HepG2 (cell line): ENCODE results near the gene CPNE5. TPM values are rescaled to one million over a fixed set of nuclear protein-coding genes. Genes with fewer than 3 reads are reported as not detected.

Experiments
- CREB3 ChIP-seq: sonication (generic); formaldehyde crosslinking; IDR thresholded peaks from 2 replicates; pipeline ENCODE4 v1.5.0; 2020; ENCODE audit warnings: missing genetic modification reagents
- HMGXB3 ChIP-seq: sonication (generic); formaldehyde crosslinking; IDR thresholded peaks from 2 replicates; pipeline ENCODE4 v1.4.0; 2020; ENCODE audit warnings: missing genetic modification reagents, borderline replicate concordance
- HNRNPH1 ChIP-seq: fragments of 200-400 bp; formaldehyde crosslinking; optimal IDR thresholded peaks from 2 replicates; pipeline ENCODE3; 2017; ENCODE audit warnings: mild to moderate bottlenecking, low read depth, low read length
- MTF1 ChIP-seq: sonication (generic); formaldehyde crosslinking; IDR thresholded peaks from 2 replicates; pipeline ENCODE4 v1.5.0; 2020; ENCODE audit warnings: missing genetic modification reagents
- NR3C1 ChIP-seq: sonication (generic); formaldehyde crosslinking; IDR thresholded peaks from 2 replicates; pipeline ENCODE4 v1.4.0; 2020; ENCODE audit warnings: missing genetic modification reagents
- PCBP1 ChIP-seq: fragments of 200-400 bp; formaldehyde crosslinking; IDR thresholded peaks from 2 replicates; pipeline ENCODE4 v1.6.1; 2017; ENCODE audit warnings: mild to moderate bottlenecking, low read depth, low read length, borderline replicate concordance
- RELA ChIP-seq: sonication (generic); formaldehyde crosslinking; IDR thresholded peaks from 2 replicates; pipeline ENCODE4 v1.4.0; 2020; ENCODE audit warnings: missing genetic modification reagents
- SPEN ChIP-seq: sonication (generic); formaldehyde crosslinking; IDR thresholded peaks from 2 replicates; pipeline ENCODE4 v1.5.1; 2020; ENCODE audit warnings: low read depth, mild to moderate bottlenecking, missing genetic modification reagents
- ZBTB38 ChIP-seq: sonication (generic); formaldehyde crosslinking; IDR thresholded peaks from 2 replicates; pipeline ENCODE4 v1.5.1; 2020; ENCODE audit warnings: mild to moderate bottlenecking, missing genetic modification reagents
- ZFP1 ChIP-seq: IDR thresholded peaks from 2 replicates; pipeline ENCODE4 v1.6.1; 2016
- ZNF143 ChIP-seq: sonication (generic); formaldehyde crosslinking; IDR thresholded peaks from 2 replicates; pipeline ENCODE4 v1.4.0; 2020; ENCODE audit warnings: missing genetic modification reagents
- ZNF333 ChIP-seq: sonication (generic); formaldehyde crosslinking; IDR thresholded peaks from 2 replicates; pipeline ENCODE4 v1.4.0; 2020; ENCODE audit warnings: mild to moderate bottlenecking, missing genetic modification reagents, borderline replicate concordance
- ZNF724P ChIP-seq: sonication (generic); formaldehyde crosslinking; IDR thresholded peaks from 2 replicates; pipeline ENCODE4 v1.8.0; 2022; ENCODE audit warnings: missing genetic modification reagents, borderline replicate concordance
- ZNF816 ChIP-seq: sonication (generic); formaldehyde crosslinking; IDR thresholded peaks from 2 replicates; pipeline ENCODE4 v1.8.0; 2022; ENCODE audit warnings: missing genetic modification reagents, mild to moderate bottlenecking, borderline replicate concordance
- polyA plus RNA-seq, 8 experiments: library from polyadenylated mRNA; depleted of rRNA in 3 of 8; stranded (reverse) in 7 of 8; unstranded in 1 of 8; fragments of >200 nt; fragmentation: Illumina TruSeq in 4 of 8; extraction: Trizol in 4 of 8; gene quantifications; 2 replicates each; pipeline versions ENCODE4 v1.2.1 to v1.2.3, GENCODE V29; 2011 to 2016; ENCODE audit warnings: low read depth in 4 of 8, missing spikeins in 1 of 8, mixed read lengths in 1 of 8; ENCODE audit not compliant: insufficient read depth in 1 of 8
- total RNA-seq, 5 experiments: library from RNA; depleted of rRNA; stranded (reverse); fragments of >200 nt; fragmentation: Illumina TruSeq; extraction: Trizol; gene quantifications; 2 replicates each; pipeline ENCODE4 v1.2.3, GENCODE V29; 2016; ENCODE audit warnings: low read depth in 1 of 5
- TF ChIP-seq, protein P1 (sequence below): sonication (generic); formaldehyde crosslinking; IDR thresholded peaks from 2 replicates; pipeline ENCODE4 v1.4.0; 2020; ENCODE audit warnings: missing genetic modification reagents, mild to moderate bottlenecking, borderline replicate concordance
- TF ChIP-seq, protein P2 (sequence below): IDR thresholded peaks from 2 replicates; pipeline ENCODE4 v1.6.1; 2012; ENCODE audit warnings: low read length, improper control_type of control experiment

Gene CPNE5
- total and polyA plus RNA-seq, 2 of the 13 experiments (the other 11 are each of a cell fraction or from before 2014, with no cell fraction given) = 0.16 TPM; not detected in 1

GRCh38 chr6:36885461-36886401 lies 46.5 kb upstream of the CPNE5 start, which contains the start of gene C6orf89 (continued):
- TF ChIP-seq HNRNPH1 (peak; percentile 54), RELA (CRISPR knock-in tag) (no peak; the same call in 1 of the 2 replicates), ZBTB38 (peak; percentile 85; the same call in 1 of the 2 replicates), ZNF143 (CRISPR knock-in tag) (peak; percentile 68; the same call in 1 of the 2 replicates), NR3C1 (CRISPR knock-in tag) (no peak), ZFP1 (CRISPR knock-in tag) (0 out of 2 replicates have a peak, but pooled peaks have one; percentile 74), CREB3 (no peak), PCBP1 (peak; percentile 81; the same call in 1 of the 2 replicates), MTF1 (0 out of 2 replicates have a peak, but pooled peaks have one; percentile 18), SPEN (CRISPR knock-in tag) (peak; percentile 99), ZNF816 (CRISPR knock-in tag) (peak; percentile 98; the same call in 1 of the 2 replicates), ZNF724P (CRISPR knock-in tag) (peak; percentile 98), ZNF333 (CRISPR knock-in tag) (peak; percentile 27; the same call in 1 of the 2 replicates), HMGXB3 (CRISPR knock-in tag) (peak; percentile 84; the same call in 1 of the 2 replicates)
- TF ChIP-seq, protein P1, sequence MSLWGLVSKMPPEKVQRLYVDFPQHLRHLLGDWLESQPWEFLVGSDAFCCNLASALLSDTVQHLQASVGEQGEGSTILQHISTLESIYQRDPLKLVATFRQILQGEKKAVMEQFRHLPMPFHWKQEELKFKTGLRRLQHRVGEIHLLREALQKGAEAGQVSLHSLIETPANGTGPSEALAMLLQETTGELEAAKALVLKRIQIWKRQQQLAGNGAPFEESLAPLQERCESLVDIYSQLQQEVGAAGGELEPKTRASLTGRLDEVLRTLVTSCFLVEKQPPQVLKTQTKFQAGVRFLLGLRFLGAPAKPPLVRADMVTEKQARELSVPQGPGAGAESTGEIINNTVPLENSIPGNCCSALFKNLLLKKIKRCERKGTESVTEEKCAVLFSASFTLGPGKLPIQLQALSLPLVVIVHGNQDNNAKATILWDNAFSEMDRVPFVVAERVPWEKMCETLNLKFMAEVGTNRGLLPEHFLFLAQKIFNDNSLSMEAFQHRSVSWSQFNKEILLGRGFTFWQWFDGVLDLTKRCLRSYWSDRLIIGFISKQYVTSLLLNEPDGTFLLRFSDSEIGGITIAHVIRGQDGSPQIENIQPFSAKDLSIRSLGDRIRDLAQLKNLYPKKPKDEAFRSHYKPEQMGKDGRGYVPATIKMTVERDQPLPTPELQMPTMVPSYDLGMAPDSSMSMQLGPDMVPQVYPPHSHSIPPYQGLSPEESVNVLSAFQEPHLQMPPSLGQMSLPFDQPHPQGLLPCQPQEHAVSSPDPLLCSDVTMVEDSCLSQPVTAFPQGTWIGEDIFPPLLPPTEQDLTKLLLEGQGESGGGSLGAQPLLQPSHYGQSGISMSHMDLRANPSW (CRISPR knock-in tag) = no peak; the same call in 1 of the 2 replicates
- TF ChIP-seq, protein P2, sequence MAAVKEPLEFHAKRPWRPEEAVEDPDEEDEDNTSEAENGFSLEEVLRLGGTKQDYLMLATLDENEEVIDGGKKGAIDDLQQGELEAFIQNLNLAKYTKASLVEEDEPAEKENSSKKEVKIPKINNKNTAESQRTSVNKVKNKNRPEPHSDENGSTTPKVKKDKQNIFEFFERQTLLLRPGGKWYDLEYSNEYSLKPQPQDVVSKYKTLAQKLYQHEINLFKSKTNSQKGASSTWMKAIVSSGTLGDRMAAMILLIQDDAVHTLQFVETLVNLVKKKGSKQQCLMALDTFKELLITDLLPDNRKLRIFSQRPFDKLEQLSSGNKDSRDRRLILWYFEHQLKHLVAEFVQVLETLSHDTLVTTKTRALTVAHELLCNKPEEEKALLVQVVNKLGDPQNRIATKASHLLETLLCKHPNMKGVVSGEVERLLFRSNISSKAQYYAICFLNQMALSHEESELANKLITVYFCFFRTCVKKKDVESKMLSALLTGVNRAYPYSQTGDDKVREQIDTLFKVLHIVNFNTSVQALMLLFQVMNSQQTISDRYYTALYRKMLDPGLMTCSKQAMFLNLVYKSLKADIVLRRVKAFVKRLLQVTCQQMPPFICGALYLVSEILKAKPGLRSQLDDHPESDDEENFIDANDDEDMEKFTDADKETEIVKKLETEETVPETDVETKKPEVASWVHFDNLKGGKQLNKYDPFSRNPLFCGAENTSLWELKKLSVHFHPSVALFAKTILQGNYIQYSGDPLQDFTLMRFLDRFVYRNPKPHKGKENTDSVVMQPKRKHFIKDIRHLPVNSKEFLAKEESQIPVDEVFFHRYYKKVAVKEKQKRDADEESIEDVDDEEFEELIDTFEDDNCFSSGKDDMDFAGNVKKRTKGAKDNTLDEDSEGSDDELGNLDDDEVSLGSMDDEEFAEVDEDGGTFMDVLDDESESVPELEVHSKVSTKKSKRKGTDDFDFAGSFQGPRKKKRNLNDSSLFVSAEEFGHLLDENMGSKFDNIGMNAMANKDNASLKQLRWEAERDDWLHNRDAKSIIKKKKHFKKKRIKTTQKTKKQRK = no peak
